Activated T-cell treated with anti-CD3 and anti-CD28 coated beads for 48 hours (primary cell): Measurements from ENCODE around the gene TUBG1.
A peak's percentile ranks its signal among the peaks of the same experiment; 100 is the strongest.
"Not testable (repeated sequence)": the region's sequence is repeated elsewhere in the genome, so short reads cannot be mapped to it uniquely, and the experiment has no call there.

ENCODE experiments used
- DNase-seq: peaks from one replicate; pipeline ENCODE4 v3.0.0-alpha.2; 2020; ENCODE audit warnings: low read depth

Gene TUBG1

DNA sequence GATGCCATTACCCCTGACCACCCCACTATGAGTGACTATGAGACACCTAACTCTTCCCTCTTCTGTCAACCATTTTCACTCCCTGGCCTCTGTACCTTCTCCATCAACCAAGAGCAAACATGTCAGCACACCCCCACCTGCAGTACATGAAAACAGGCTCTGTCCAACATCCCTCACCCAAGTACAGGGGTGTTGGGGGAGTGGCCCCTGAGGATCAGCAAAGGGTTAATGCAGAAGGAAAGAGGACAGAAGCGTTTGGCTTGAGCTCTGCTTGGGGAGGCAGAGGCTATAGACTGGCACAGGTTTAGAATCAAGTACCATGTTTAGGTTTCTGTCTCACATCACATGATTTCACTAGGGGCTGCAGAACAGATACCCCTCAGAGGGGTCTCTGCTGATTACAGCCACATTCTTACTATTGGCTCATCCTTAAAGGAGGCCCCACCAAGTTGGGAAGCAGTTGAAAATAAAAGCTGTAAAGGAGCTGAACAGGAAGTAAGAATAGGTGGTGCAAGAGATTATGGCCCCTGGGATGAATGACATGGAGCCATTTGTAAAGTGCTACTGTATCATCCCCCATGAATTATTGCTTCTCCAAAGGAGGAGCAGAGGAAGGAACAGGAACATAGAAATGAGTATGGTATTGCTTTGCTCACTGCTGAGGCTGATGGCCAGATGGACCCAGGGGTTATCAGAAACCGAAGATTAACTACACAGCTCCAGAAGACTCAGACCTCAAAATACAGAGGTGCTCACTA, 29.5 kb upstream of the TUBG1 start:
- DNase-seq, result no peak

GRCh38 chr17:42581744-42582270, 27.7 kb upstream of the TUBG1 start:
- DNase-seq, result no peak

DNA sequence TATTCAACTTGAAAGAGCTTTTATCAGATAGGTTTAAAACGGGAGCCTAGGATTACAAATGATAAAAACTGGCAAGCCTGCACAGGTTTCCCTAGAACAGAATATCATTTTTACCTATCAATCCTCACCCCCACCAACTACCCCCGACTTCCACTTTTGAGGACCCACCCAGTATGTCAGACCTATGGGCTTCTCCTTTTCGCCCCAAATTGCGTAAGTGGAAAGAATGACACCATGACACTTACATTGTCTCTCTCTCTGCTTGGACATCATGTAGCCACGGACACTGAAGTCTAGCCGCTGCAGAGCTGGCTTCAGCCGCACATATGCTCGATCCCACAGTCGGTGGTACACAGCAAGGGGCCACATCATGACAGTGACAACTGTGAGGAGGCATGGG, 24.6 kb upstream of the TUBG1 start:
- DNase-seq, result no peak

GRCh38 chr17:42585353-42585752, 24.1 kb upstream of the TUBG1 start:
- no peak for DNase-seq

GRCh38 chr17:42586514-42587230, 22.8 kb upstream of the TUBG1 start:
- no peak for DNase-seq

DNA sequence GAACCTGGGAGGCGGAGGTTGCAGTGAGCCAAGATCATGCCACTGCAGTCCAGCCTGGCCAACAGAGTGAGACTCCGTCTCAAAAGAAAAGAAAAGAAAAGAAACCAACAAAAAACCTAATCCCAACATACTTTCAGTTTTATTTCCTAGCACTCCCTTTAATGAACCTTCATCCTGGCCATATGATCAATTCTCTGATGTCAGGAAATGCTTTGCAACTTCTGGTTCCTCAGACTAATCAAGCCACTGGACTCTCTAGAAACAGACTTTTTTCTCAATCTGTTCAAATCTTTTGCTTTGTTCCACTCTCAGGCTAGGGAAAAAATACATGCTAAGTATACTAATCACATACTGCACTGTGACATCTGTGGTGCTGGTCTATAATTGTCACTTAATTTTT, 18.6 kb upstream of the TUBG1 start:
- no peak for DNase-seq

DNA sequence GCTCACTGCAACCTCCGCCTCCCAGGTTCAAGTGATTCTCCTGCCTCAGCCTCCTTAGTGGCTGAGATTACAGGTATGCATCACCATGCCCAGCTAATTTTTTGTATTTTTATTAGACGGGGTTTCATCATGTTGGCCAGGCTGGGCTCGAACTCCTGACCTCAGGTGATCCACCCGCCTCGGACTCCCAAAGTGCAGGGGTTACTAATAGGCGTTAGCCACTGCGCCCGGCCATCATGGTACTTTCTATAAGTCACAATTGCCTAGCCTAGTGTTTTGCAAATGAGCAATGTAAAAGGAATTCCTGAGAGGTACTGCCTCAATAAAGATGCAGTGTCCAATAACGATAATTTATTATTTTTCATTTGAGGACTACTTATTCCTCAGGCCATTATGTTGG, 18.1 kb upstream of the TUBG1 start:
- no peak for DNase-seq

- no peak for DNase-seq
These were observed 13.1 kb upstream of the TUBG1 start for GRCh38 chr17:42596386-42596785.

DNA sequence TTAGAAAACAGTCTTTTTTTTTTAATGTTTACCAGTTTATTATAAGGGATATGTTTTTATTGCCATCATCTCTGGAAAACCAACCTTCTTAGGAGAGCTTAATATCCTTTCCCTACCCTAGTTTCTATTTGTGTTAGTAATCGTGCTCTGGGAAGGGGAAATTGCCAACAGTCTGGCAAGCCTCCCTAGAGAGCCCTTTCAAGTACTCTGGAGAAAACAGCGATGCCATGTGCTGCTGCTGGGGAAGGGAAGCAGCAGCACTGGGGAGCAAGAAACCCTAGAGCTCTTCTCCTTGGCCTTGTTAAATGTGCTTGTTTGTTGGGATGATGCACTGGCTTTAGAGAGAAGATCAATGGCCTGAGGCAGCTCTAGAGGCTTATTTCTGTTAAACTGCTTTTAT, 10.6 kb upstream of the TUBG1 start:
- no peak for DNase-seq

GRCh38 chr17:42603318-42603717, 6.2 kb upstream of the TUBG1 start:
- DNase-seq, result no peak

DNA sequence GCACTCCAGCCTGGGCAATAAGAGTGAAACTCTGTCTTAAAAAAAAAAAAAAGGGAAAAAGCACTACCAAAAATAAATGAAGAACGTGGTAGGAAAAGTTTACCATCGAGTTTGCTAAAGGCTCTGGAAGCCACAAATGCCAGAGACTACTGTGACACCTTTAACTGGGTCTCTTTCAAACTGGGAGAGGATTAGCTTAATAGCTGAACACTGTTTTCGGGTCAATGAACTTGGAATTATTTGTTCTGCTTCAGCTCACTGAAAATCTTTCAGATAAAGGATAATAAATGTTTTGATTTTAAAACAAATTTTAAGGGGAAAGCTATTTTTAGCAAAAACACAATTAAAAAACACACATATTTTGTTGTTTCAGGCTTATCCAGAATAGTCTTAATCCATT, 1.7 kb upstream of the TUBG1 start:
- DNase-seq, result no peak

GRCh38 chr17:42608305-42609181, 940 bp upstream of the TUBG1 start:
- DNase-seq, result no peak

- DNase-seq, result peak; percentile 5
These were observed 625 bp downstream of the TUBG1 start for GRCh38 chr17:42609814-42610801.

DNA sequence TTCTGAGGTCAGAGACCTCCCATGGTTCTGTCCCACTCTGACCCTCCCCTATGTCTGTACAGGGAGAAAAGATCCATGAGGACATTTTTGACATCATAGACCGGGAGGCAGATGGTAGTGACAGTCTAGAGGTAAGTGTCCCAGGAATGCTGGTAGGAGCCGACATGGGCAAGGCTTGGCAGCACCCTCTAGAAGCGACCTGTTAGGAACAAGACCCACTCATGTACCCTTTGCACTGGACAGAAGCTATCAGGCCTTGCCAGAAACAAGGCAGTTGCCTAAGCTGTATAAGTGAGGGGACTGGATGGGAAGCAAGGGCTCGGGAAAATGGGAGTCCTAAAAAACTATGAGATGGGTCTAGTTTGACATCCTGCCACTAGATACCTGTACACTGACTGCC, 2.5 kb downstream of the TUBG1 start:
- DNase-seq, result no peak

- DNase-seq, result no peak
These were observed 4.3 kb downstream of the TUBG1 start for GRCh38 chr17:42613699-42614295.

DNA sequence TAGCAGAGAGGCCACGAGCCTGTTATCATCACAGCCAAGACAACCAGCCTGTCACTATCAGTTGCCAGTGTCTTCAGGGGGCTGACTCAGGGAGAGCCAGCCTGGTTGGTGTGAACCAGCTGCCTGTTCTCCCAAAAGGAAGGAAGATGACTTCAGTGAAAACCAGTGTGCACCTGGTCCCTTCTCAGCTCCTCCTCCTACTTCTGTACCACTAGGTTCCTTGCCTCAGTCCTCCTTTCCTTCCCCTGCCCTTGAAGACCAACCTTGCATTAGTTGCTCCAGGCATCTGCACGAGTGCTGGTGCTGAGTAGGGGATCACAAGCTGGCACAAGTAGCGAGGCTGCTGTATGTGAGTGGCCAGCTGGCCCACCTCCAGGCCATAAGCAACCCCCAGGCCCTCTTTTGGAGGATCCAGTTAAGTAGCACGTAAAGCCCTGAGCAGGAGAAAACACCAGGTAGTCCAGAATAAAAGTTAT, 8.5 kb downstream of the TUBG1 start:
- DNase-seq, result no peak

- DNase-seq, result no peak
These were observed 9.1 kb downstream of the TUBG1 start for GRCh38 chr17:42618442-42619150.

GRCh38 chr17:42621987-42622386, 12.5 kb downstream of the TUBG1 start:
- DNase-seq, result not testable (repeated sequence)

DNA sequence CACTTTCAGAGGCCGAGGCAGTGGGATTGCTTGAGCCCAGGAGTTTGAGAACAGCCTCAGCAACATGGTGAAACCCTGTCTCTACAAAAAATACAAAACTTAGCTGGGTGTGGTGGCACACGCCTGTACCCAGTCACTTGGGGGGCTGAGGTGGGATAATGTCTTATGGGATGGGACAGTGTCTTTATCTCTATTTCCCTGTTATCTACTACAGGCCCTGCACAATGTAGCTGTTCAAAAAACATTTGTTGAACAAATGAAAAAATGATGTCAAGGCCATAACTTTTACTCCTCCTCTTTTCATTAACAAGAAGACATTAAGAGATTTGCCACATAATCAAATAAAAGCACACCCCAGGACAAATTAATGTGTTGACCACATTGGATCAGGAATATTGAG, 13.8 kb downstream of the TUBG1 start:
- DNase-seq, result no peak
